HG02678 (cell line): Measurements from ENCODE around the gene PRPF4.
"Not testable (repeated sequence)": the region's sequence is repeated elsewhere in the genome, so short reads cannot be mapped to it uniquely, and the experiment has no call there.

Source experiments
- ATAC-seq: cut with Tn5 transposase; IDR thresholded peaks from one replicate; pipeline ENCODE4 v1.9.1; 2021; ENCODE audit warnings: mild to moderate bottlenecking, moderate library complexity; ENCODE audit not compliant: unreplicated experiment

The PRPF4 gene

DNA sequence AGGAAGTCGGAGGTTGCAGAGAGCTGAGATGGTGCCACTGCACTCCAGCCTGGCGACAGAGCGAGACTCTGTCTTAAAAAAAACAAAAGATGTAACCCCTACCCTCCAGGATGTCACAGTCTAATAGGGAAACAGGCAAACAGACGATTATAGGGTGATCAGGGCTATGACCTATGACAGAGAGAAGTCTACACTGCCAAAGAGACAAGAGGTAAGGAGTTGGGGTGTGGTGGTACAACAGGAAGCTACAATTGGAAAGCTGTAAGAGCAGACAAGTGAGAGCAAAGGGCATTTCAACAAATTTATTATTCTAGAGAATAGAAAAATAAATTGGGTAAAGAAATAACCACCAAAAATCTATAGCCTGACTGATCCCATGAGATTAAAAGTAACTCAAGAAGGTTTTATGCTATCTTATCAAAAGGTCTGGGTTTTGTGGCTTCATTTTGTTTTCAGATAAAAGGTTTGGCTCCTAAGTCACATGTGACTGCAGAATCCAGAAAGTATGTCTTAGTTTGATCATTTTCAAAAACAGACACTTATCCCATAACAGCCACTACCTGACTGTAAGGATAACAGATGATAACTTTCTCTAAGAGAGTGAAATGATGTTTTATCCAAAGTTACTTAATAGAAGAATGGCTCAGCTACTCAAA is 7.4 kb upstream of the PRPF4 start:
- no peak for ATAC-seq

GRCh38 chr9:113269355-113269754 is 6.1 kb upstream of the PRPF4 start:
- ATAC-seq, result no peak

GRCh38 chr9:113269871-113270270 is 5.6 kb upstream of the PRPF4 start:
- no peak for ATAC-seq

- ATAC-seq, result no peak
Measured at GRCh38 chr9:113274474-113275156, 843 bp upstream of the PRPF4 start.

- ATAC-seq, result no peak
Measured at GRCh38 chr9:113278840-113279239, 3.4 kb downstream of the PRPF4 start.

GRCh38 chr9:113281356-113281755 is 5.9 kb downstream of the PRPF4 start:
- ATAC-seq, result no peak

DNA sequence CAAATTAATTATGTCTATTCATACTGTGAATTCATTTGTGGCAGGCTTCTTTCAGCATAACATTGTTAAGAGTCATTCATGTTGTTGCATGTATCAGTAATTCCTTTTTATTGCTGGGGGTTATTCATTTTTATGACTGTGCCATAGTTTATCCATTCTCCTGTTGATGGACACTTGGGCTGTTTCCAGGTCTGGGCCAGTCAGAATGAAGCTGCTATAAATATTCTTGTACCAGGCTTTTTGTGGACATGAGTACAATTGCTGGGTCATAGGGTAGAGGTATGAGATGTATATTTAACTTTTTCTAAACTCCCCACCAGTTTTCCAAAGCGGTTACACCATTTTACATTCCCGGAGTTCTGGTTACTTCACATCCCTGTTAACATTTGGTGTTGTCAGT is 13.6 kb downstream of the PRPF4 start:
- no peak for ATAC-seq

DNA sequence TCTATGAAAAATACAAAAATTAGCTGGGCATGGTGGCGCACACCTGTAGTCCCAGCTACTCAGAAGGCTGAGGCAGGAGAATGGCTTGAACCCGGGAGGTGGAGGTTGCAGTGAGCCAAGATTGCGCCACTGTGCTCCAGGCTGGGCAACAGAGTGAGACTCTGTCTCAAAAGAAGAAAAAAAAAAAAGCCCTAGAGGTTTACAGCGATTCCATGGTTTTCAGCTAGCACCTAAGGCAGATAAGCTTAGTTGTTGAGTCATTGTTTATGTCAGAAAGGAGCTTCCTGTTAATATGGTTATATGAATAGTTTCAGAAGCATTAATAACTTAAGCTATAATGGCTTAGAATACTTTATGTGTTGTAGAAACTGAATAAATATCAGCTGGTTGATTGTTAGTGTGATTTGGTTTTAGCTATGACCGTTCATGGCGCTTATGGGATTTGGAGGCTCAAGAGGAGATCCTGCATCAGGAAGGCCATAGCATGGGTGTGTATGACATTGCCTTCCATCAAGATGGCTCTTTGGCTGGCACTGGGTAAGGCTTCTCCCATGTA is 14.7 kb downstream of the PRPF4 start:
- no peak for ATAC-seq

DNA sequence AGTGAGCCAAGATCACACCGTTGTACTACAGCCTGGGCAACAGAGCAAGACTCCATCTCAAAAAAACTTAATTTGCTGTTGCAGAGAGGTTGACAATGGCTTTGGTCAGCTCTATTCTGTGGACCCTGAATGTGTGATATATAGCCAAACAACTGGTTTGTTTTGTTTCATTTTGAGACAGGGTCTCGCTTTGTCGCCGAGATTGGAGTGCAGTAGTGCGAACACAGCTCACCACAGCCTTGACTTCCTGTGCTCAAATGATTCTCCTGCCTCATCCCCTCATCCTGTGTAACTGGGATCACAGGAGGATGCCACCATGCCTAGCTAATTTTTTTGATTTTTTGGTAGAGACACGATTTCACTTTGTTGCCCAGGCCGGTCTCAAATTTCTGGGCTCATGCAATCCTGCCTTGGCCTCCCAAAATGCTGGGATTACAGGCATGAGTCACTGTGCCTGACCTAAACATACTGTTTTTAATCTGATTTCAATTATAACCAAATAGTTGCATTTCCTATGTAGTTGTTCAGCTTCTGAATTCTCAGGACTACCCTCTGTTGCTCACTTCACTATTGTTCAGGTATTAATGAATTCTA is 17.9 kb downstream of the PRPF4 start:
- ATAC-seq, result no peak

GRCh38 chr9:113296247-113296646 is 20.8 kb downstream of the PRPF4 start:
- not testable (repeated sequence) for ATAC-seq

DNA sequence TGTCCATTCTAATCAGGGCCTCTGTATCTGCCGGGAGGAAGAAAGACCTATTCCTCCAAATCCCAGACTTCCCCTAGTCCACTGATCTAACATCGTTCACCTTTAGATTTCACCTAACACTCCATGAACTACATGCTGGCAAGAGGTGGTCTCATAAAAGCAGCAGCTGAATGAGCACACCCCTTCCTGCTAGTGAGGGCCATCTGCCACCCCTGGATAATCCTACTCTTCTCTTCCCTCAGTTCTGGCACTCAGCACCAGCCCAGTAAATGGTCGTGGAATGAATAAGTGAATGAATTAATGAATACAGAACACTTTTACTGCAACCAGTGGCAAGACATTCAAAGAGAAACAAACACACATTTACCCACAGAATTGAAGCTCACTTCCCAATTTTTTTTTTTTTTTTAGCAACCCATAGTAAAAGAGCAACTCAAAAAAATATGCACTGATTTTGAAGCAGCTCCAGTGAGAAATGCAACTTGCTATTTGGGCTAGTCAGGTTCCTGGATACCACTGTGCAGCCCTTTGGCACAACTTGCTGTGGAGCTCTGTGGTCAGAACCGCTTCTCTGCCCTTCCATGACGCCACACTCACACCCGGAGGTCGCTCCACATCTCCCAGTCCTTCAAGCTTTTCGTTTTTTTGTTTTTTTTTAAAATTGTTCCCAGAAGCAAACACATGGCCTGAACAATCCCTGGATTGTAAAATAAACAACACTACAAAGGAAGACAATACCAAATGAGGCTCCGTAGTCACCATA is 21.5 kb downstream of the PRPF4 start:
- ATAC-seq, result no peak

- ATAC-seq, result no peak
Measured at GRCh38 chr9:113298311-113298710, 22.9 kb downstream of the PRPF4 start.

DNA sequence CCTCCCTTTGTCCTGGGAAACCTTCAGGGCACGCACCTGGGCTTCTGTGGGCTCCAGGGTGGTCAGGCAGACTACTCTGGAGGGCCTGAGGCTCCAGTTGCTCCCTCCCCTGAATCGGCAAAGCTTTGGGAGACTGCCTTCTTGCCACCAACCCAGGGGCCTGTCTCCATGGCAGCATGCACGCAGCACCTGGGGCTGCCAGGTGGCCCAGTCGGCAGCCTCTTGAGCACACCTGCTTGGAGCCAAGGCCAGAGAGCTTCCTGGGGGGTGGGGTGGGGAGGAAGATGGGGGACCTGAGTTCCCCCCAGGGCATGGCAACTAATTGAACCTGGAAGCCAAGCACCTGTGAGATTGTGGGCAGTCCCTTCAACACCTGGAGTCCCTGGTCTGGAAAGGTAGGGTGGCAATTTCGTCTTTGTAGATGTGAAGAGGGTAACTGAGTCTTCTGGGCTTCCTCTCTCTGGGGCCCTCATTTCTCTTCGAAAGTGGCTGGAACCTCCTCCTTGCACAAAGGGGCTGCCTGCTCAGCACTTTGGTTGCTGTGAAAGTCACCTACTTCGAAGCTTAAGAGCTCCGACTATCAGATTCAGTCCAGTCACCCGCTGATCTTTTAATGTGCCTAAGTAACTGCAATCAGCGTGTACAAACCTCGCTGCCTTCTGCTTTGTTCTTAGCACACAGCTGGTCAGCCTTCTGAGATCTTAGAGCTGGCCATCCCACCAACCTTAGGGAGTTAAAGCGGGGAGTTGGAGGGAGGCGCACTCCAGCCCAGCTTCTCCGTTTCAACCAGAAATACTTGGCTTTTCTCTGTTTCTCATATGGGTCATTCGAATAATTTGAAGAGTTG is 23.7 kb downstream of the PRPF4 start:
- no peak for ATAC-seq

- no peak for ATAC-seq
Measured at GRCh38 chr9:113299800-113300292, 24.4 kb downstream of the PRPF4 start.

GRCh38 chr9:113301548-113301947 is 26.1 kb downstream of the PRPF4 start:
- ATAC-seq, result no peak

GRCh38 chr9:113302792-113303418 is 27.4 kb downstream of the PRPF4 start, which contains the start of gene RNF183:
TSS of gene RNF183 (minus strand) at chr9:113303376. CDS start at chr9:113298184, 5,192 bp downstream.
- no peak for ATAC-seq

GRCh38 chr9:113306566-113306965 is 31.1 kb downstream of the PRPF4 start:
- ATAC-seq, result no peak

GRCh38 chr9:113307396-113307975 is 32.0 kb downstream of the PRPF4 start:
- no peak for ATAC-seq

GRCh38 chr9:113309204-113309813 is 33.9 kb downstream of the PRPF4 start:
- no peak for ATAC-seq
